Activated B cell treated with CpG ODN at 0.5 μM for 24 hours (primary cell): ENCODE results near the gene ZAR1L. TPM values are rescaled to one million over a fixed set of nuclear protein-coding genes. Genes with fewer than 3 reads are reported as not detected.

Source experiments
- ATAC-seq: fragments of 200-7000 bp; cut with Tn5 transposase; one replicate; pipeline ENCODE4 v1.10.0; 2021; ENCODE audit warnings: low read depth, mild to moderate bottlenecking, moderate library complexity
- CTCF ChIA-PET: fragments of 350-600 bp; sonication (Branson Sonifier 250); formaldehyde crosslinking; loops from one replicate; lab custom pipeline; 2021; ENCODE audit warnings: antibody characterized with exemption; lab: Charles Lee
- POLR2A ChIA-PET: fragments of 350-600 bp; sonication (Branson Sonifier 250); formaldehyde crosslinking; loops from one replicate; lab custom pipeline; 2021; ENCODE audit warnings: antibody characterized with exemption; lab: Charles Lee
- DNase-seq: peaks from one replicate; pipeline ENCODE4 v3.0.0; 2022
- H3K27ac Mint-ChIP-seq: one replicate; pipeline ENCODE4 v1.8.0; 2020; ENCODE audit warnings: mixed read lengths
- H3K27me3 Mint-ChIP-seq: one replicate; pipeline ENCODE4 v1.8.0; 2021; ENCODE audit warnings: mixed read lengths
- H3K36me3 Mint-ChIP-seq: one replicate; pipeline ENCODE4 v1.8.0; 2021; ENCODE audit warnings: low read depth, mixed read lengths
- H3K4me1 Mint-ChIP-seq: one replicate; pipeline ENCODE4 v1.8.0; 2021; ENCODE audit warnings: mixed read lengths
- H3K4me3 Mint-ChIP-seq: one replicate; pipeline ENCODE4 v1.8.0; 2020; ENCODE audit warnings: mild to moderate bottlenecking, mixed read lengths
- H3K9me3 Mint-ChIP-seq: one replicate; pipeline ENCODE4 v1.8.0; 2020; ENCODE audit warnings: mixed read lengths
- CTCF ChIP-seq: fragments of 200-600 bp; IDR thresholded peaks from one replicate; pipeline ENCODE4 v1.8.0; 2022; ENCODE audit warnings: antibody characterized with exemption, mild to moderate bottlenecking
- intact Hi-C: fragments of 100-400 bp; cut with micrococcal nuclease; formaldehyde crosslinking; loops from one replicate; pipeline ENCODE4 v1.15.1; 2024
- total RNA-seq: library from RNA; stranded (reverse); gene quantifications from 2 replicates; pipeline ENCODE4 v1.2.3, GENCODE V29; 2022

Gene ZAR1L
- total RNA-seq, 1 donor from 2014 or later, result not detected

- Mint-ChIP-seq H3K9me3 (no peaks in the 10 kb centered on the region), H3K27me3 (no peaks in the 10 kb centered on the region), H3K4me3 (no peak overlapping the region), H3K27ac (no peak overlapping the region), H3K4me1 (peaks cover 22% of the 10 kb centered on the region), H3K36me3 (peaks cover 9% of the 10 kb centered on the region)
- ChIA-PET CTCF (interaction anchor here (0.6 to 1.9 kb wide), 3 partner anchors 10 to 401 kb away, joined by 3 to 11 read pairs (median 4); no protein-coding TSS in a partner anchor), POLR2A (no interaction called here)
- ATAC-seq (no peak), DNase-seq (no peak)
- no peak for TF ChIP-seq CTCF
- intact Hi-C loops, result loop anchor here (5.0 to 10.0 kb wide), 2 partner anchors 879 to 1117 kb away; partner anchors contain the start of gene B3GLCT
Measured at GRCh38 chr13:32311188-32311897, 3.8 kb downstream of the ZAR1L start.

DNA sequence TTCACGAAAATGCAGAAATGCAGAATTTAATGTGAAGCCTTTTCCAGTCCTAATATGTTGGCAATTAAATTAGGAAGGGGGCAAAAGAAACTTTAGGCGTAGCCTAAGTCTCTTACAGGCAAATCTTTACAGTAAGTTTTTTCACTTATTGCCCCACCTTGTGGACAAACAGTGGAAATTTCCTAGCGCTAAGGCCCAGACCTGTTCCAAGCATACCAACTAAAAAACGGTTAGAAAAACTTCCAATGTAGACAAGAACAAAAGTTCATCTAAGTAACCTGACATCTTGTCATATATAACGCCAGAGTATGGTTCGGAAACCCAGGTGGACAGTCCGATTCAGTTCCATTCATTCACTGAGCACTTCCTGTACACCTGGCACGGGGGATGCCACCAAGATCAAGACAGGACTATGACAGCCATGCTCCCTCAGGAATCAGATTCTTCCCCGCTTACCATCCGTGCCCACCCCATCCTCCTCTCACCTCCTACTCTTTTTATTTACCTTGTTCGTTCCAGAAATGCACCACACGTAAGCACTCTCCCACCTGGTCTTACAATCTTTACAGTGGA lies 4.9 kb downstream of the ZAR1L start:
- peak; percentile 56 for ATAC-seq
- ChIA-PET CTCF (interaction anchor here (0.6 to 1.9 kb wide), 2 partner anchors 359 to 400 kb away, joined by 4 to 11 read pairs; no protein-coding TSS in a partner anchor), POLR2A (no interaction called here)
- Mint-ChIP-seq H3K4me1 (peaks cover 18% of the 10 kb centered on the region), H3K27ac (no peak overlapping the region), H3K9me3 (no peaks in the 10 kb centered on the region), H3K36me3 (peaks cover 3% of the 10 kb centered on the region), H3K4me3 (peak overlapping the region; percentile 13), H3K27me3 (no peaks in the 10 kb centered on the region)
- TF ChIP-seq CTCF, result no peak
- DNase-seq, result no peak
- intact Hi-C loops, result loop anchor here (1.0 to 10.0 kb wide), 8 partner anchors 42 to 1115 kb away; partner anchors contain the start of gene B3GLCT

GRCh38 chr13:32309312-32310133 lies 5.6 kb downstream of the ZAR1L start:
- ATAC-seq (no peak), DNase-seq (no peak)
- TF ChIP-seq CTCF, result no peak
- H3K27ac Mint-ChIP-seq, result no peak overlapping the region
- H3K36me3 Mint-ChIP-seq, result no peaks in the 10 kb centered on the region
- POLR2A ChIA-PET, result no interaction called here
- CTCF ChIA-PET, result interaction anchor here (3.9 kb wide), 1 partner anchor 400 kb away, joined by 20 read pairs; no protein-coding TSS in a partner anchor
- peak overlapping the region; percentile 13 for H3K4me3 Mint-ChIP-seq
- intact Hi-C loops, result loop anchor here (1.0 to 10.0 kb wide), 8 partner anchors 41 to 1115 kb away; partner anchors contain the start of gene B3GLCT
- H3K9me3 Mint-ChIP-seq, result no peaks in the 10 kb centered on the region
- H3K4me1 Mint-ChIP-seq, result peaks cover 13% of the 10 kb centered on the region
- H3K27me3 Mint-ChIP-seq, result no peaks in the 10 kb centered on the region

DNA sequence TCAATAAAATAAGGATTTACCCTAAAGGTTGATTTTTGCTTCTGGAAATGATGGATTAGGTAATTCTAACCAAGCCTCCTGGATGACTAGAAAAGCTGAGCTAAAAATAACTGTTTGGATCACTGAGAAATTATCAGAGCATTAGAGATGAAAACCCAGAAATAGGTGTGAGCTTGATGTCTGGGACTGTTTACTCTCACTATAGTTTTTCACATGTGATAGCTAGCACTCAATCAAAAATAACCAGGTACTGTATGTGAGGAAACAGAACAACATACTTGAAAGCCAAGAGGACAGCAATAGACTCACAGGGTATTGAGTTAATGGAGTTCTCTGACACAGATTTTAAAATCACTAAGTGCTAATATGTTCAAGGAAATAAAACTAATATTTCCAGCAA lies 9.5 kb downstream of the ZAR1L start:
- H3K9me3 Mint-ChIP-seq, result no peaks in the 10 kb centered on the region
- ChIA-PET CTCF (interaction anchor here (1.2 to 3.9 kb wide), 3 partner anchors 9 to 396 kb away, joined by 3 to 20 read pairs (median 3); partner anchors contain the start of genes BRCA2 and ZAR1L), POLR2A (interaction anchor here (0.6 to 1.5 kb wide), 2 partner anchors 9 to 59 kb away, joined by 3 to 6 read pairs; partner anchors contain the start of genes BRCA2 and ZAR1L)
- no peak for ATAC-seq
- peaks cover 3% of the 10 kb centered on the region for H3K27me3 Mint-ChIP-seq
- TF ChIP-seq CTCF, result no peak
- H3K4me3 Mint-ChIP-seq, result no peak overlapping the region
- H3K27ac Mint-ChIP-seq, result no peak overlapping the region
- peaks cover 11% of the 10 kb centered on the region for H3K4me1 Mint-ChIP-seq
- no peaks in the 10 kb centered on the region for H3K36me3 Mint-ChIP-seq
- intact Hi-C loops, result no loop called here
- no peak for DNase-seq
